Muscle of arm (tissue), 12 donors: ENCODE data around the gene TDRD9. TPM values are rescaled to one million over a fixed set of nuclear protein-coding genes. Genes with fewer than 3 reads are reported as not detected.

Source experiments
- DNase-seq: peaks from one replicate; pipeline ENCODE4 v3.0.0-alpha.2; 2013
- polyA plus RNA-seq, 12 donors: library from polyadenylated mRNA; unstranded; fragments of 120-200 nt; gene quantifications; one replicate each; pipeline ENCODE4 v1.2.1, GENCODE V29; 2013; ENCODE audit not compliant: insufficient read length in 12 of 12

TDRD9 gene
- polyA plus RNA-seq, 12 donors = 0.21 to 2.0 (median 0.52) TPM; not detected in 2

DNA sequence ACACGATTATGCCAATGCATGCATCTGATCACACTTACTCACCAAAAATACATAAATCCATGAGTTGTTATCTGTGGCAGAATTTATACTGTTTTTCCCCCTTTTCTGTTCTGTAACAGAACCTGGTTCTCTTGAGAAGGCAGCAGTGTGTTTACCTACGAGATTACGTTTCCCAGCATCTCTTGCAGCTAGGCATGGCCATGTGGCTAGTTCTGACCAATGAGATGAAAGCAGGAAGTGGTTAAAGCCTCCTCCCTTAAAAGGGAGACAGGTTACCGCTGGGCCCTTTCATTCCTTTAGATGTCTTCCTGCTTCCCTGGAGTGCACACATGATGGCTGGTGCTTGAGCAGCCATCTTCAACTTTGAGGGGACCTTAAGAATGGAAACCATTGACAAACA, 145.5 kb downstream of the TDRD9 start:
- no peak for DNase-seq

DNA sequence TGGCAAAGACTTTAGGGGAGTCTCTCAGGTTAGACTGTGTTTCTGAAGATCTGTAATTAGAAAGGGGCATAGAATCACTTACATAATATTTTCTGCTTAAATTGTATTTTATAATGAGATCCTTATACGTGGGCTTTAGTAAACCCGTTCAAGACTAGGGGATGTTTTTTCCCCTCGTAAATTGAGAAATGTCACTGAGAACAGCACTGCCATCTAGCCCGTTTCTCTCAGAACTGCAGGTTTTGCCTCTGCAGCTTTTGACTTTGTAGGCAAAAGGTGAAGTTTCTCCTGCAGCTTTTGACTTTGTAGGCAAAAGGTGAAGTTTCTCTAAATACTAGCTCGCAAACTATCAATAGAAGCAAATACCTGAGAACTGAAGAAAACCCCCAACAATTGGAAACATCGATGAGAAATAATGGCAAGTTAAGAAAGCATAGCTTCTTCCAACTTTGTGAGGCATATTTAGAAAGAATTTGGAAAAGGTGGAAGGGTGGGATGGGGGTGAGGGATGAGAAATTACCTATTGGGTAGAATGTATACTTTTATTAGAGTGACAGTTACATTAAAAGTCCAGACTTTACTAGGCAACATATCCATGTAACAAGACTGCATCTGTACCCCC, 147.4 kb downstream of the TDRD9 start:
- DNase-seq = no peak

DNA sequence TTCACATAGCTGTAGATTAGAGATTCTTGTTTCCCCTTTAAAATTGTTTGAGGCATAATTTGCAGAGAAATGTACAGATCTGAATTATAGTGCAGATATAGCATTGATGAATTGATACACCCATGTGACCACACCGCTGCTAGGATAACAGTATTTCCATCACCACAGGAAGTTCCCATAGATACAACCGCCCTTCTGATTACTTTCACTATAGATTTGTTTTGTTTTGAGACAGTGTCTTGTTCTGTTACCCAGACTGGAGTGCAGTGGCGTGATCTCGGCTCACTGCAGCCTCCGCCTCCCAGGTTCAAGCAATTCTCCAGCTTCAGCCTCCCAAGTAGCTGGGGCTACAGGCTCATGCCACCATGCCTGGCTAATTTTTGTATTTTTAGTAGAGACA, 148.5 kb downstream of the TDRD9 start:
- no peak for DNase-seq

DNA sequence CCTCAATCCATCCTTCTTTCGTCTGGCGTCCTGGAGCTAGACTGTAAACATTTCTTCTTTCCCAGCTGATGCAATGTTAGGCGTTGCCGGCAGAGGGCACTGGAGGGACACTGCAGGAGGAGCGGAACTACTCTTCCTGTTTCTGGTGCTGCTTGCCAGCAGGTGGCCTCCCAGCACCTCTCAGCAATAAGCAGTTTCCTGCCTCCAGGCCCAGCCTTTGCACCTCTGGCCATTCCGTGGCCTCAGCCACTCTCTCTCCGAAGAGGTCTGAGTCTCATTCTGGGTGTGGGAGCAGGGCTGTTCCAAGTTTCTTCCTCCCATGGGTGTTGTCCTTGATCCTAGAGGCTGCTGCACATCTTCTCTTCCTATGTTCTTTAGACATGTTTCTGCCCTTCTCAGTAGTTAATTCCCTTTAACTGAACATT, 149.8 kb downstream of the TDRD9 start:
- peak; percentile 89 for DNase-seq

DNA sequence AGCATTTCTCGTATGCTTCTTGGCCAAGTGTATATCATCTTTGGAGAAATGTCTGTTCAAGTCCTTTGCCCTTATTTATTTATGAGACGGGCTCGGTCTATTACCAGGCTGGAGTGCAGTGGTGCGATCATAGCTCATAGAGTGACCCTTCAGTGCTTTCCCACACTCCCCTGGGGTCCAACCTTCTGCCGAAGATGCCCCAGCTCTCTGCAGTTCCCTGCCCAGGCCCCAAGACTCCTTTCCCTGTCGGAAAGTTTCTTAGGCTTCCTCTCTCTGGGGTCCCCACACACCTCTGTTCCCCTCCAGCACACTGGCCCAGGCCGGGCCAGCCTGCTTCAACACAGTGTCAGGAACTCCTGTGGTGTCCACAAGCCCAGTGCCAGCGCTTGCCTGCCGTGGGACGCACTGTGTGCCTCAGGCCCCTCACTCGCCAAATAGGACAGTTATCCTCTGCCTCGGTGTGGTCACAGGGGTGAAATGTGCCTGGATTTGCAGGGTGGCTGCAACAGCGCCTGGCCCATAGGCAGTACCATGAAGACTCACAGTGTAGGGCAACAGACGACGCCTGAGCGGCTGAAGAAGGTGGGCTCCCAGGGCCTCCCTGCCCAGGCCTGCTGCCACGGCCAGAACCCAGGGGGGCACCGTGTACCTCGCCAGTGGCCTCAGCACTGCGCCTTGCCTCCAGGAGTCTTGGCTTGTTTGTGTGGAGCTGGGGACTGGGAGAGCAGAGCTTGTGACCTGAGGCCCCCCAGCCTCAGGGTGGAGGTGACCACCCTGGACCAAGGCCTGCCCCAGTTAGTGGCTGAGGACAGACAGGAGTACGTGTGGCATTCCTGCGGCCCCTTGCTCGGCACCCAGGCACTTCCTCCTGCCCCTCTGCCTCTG, 152.4 kb downstream of the TDRD9 start:
- DNase-seq = no peak

DNA sequence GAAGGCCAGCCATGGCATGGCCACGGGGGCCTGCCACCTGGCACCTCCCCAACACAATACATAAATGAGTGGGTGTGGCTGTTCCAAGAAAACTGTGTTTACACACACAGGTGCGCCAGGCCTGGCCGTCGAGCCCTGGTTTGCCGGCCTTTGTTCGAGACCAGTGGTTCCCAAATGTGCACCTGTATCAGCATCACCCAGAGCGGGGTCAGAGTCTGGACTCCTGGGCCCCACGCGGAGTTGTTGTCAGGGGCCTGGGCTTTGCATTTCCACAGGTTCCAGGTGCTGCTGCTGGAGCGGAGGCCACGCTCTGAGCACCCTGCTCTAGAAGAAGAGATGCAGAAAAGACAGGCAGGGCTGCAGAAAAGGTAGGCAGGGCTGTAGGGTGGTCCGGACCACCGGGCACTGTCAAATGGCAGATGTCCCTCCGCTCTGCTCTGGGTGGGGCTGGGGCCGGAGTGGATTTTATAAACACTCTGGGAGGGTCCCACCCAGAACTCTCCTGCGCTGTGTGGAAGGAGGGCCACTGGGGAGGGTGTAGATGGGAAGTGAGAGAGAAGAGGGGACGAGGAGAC, 153.1 kb downstream of the TDRD9 start:
- no peak for DNase-seq

DNA sequence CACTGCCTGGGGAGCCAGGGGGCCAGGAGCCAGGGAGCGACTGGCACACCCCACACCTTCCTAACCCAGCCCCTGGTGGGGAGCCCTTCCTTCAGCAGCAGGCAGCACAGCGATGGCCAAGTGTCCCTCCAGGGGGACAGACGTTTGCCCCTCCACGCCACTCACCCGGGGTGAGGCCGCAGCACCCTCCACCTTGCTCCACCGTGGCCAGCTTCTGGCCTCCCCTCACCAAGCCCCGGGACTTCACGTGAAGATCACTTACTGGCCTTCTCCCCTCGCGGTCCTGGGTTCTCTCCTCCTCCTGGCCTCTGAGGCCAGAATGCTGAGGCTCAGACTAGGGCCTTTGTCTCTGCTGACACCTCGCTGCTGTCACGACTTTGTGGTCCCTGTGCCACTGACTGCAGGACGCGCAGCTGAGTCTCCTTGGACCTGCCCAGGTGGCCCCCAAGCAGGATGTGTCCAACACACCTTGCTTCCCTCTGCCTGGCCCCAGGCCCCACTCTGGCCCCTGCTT, 153.8 kb downstream of the TDRD9 start:
- DNase-seq = no peak

DNA sequence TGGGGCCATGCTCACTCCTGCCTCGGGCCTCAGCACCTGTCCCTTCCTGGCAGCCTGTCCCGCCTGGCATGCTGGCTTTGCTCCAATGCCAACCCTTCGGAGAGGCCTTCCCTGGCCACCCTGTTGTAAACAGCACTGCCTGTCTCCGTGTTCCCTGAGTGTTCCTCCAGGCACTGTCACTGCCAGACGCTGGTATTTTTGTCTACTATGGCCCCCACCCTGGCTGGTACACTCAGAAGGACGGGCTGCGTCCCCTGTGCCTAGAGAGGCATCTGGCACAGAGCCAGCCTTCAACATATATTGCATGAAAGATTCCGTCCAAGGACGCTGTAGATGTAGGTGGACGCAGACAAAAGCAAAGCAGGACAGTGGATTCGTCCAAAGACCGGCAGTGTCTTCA, 154.6 kb downstream of the TDRD9 start:
- DNase-seq = no peak

DNA sequence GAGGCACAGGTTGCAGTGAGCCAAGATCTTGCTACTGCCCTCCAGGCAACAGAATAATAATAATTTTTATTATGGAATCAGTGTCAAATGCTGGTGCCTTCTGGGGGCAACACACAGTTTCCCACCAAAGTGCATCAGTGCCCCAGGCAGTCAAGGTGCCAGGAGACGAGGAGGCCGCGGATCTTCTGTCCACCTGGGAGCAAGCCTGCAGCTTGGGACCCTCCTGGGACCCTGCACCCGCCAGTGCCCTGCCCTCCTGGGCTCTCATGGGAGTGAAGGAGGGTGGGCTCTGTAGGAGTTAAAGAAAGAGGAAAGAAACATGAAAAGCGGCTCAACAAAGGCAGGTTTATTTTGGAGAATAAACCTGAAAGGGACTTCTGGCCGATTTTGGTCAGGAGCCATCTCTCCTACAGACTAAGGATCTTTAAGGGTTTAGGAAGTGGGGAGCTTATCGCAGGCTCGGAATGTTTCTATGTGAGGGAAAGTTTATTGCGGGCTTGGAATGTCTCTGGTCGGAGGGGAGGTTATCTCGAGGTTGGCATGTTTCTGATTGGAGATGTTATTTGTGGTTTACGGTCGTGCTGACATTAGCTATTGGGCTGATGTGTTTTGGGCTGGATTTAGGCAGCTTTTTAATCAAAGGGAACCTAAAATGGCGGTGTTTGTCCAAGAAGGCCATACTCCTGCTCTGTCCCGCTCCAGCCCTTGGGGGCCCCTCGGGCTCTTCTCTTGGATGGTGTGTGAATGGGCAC, 156.2 kb downstream of the TDRD9 start:
- no peak for DNase-seq

DNA sequence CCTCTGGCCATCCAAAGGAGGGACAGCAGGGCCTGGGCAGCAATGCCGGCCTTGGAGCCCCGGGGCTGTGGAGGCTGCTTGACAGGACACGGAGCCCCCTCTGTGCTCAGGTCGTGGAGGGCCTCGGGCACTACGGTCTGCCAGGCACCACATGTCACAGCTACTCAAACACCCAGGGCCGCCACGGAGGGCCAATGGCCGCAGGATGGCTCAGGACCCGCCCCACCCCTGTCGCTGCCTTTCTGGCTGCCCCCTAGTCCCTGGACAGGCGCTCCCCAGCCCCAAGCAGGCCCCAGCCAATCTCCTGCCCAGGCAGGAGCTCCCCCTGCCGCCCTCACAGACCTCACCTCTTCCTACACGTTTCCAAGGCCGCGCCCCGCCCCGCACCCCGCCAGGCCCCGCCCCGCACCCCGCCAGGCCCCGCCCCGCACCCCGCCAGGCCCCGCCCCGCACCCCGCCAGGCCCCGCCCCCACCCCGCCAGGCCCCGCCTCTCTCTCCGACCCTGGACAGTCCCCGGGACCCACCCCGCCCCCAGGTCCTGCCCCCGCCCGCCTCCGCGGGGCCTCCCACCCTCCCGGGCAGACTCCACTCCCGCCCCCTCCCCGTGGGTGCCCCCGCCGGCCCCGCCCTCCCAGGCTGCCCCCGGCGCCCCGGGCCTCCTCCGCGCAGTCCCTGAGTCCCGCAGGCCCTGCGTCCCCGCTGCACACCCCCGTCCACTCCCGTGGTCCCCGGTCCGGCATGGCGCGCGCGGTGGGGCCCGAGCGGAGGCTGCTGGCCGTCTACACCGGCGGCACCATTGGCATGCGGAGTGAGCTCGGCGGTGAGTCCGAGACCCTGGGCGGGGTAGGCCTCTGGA, 157.0 kb downstream of the TDRD9 start, which contains the start of gene ASPG:
TSS of gene ASPG (plus strand) at position 669 of the 857 bp plus-strand sequence. CDS start at position 740, 71 bp downstream.
- no peak for DNase-seq

DNA sequence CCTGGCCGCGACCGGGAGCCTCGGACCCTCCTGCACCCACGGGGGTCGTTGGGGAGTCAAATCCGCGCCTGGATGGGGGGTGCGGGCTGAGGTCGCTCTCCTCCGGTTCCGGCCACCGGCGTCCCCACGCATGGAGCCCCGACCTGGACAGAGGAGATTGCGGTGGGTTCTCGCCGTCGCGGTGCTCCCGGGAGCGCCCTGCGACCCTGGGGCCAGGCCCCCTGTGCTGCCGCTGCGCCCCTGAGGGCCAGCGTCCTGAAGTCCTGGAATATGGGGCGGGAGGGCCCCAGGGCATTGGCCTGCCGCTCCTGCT, 157.6 kb downstream of the TDRD9 start:
- DNase-seq = no peak

DNA sequence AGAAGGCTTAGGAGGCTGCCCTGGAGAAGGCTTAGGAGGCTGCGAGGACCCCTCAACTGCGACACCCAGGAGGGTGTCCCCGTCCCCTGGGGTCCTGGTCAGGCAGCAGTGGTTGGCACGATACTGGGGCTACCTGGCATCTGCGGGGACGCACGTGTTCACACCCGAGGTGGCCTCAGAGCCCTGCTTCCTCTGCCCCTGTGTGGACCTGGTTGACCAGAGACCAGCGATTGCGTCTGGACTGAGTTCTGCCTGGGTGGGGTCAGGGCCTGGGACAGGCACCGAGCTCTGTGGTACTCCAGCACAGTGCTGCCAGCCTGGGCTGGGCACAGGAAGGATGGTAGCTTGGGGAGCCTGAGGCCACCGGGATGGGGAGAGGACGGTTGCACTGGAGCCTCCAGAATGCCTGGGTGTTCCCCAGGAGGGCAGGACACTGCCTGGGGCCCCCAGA, 158.0 kb downstream of the TDRD9 start:
- no peak for DNase-seq

DNA sequence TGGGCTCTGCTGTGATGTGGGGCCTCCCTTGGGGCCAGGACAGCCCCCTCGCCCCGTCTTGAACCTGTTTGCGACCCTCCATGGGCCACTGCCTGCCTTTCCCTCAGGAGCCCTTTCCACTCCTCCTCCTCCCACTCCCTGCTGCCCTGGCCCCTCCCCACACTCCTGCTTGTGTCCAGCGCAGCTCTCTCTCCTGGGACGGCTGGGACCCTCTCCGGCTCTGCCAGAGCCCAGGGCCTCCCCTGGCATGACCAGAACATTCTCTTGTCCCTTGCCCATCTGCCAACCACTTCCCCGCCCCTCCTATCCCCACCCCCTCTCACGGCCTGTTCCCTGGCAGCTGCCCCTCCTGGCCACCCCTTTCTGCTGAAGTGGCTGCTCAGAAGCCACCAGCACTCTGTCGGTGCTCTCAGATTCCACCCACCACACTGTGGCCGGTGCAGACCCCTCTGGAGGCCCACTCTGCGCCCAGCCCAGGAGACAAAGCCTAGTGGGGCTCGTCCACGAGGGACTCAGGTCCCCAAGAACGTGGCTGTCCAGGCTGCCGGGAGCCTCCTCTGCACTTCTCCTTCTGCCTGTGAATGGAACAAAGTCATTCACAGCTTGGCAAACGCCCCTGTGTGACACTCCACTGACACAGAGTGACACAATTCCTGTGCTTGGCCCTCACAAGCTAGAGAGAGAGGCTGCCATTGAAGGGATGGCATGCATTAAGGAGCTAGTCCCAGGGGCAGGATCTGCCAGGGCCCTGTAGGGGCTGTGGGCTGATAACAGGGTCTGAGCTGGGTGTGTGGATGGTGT, 158.6 kb downstream of the TDRD9 start:
- DNase-seq = no peak

DNA sequence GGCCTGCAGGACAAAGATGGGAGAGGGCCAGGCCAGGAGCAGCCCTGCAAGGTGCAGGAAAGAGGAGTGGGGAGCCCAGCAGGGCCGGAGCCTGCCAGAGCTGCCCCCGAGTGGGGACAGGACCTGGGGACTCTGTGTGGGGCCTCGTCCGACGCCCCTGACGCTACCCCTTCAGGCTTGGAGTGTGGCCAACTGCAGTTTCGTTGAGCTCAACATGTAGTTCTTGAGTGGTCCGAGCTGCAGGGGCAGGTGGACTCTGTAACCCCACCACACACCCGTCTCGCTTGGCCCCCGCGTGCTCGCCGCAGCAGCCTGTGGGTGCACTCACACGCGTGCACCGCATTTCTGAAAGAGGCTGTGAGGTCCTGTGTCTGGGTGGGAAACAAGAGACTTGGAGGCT, 159.2 kb downstream of the TDRD9 start:
- no peak for DNase-seq

DNA sequence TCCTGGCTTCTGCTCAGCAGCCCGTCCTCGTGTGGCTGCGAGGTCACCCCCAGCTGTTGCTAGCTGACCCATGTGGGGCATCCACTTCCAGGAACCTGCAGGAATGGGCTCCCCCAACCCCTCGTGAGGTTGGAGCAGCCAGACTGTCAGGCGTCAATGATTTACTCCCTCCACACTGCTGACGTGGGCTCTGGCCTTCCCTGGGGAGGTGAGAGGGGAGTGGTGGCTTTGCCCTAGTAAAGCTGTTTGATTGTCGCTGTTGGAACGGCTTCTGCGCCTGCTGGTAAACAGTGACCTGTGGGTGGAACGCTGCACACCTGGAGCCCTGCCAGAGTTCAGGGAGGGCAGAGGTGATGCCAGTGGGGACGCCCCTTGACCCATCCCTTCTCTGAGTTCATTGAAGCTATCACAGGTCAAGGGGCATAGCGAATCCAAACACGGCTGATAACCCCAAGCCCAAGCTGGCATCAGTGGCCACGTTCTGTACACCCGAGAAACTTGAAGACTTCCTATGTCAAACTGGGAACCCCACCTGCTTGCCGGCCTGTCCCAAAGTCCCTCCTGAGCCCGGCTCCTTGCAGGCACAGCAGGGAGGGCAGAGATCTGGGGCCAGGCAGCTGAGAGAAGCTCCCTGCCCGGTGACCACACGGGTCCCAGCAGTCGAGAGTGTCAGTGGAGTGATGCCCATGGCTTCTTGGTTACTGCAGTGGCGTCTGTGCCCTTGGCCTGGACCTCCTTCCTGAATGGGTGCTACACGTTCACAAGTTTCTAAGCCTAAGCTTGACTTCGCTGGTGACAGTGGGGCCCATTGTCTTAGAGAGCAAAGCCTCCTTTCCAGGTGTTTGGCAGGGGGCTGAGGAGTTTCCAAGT, 160.0 kb downstream of the TDRD9 start:
- DNase-seq = no peak

DNA sequence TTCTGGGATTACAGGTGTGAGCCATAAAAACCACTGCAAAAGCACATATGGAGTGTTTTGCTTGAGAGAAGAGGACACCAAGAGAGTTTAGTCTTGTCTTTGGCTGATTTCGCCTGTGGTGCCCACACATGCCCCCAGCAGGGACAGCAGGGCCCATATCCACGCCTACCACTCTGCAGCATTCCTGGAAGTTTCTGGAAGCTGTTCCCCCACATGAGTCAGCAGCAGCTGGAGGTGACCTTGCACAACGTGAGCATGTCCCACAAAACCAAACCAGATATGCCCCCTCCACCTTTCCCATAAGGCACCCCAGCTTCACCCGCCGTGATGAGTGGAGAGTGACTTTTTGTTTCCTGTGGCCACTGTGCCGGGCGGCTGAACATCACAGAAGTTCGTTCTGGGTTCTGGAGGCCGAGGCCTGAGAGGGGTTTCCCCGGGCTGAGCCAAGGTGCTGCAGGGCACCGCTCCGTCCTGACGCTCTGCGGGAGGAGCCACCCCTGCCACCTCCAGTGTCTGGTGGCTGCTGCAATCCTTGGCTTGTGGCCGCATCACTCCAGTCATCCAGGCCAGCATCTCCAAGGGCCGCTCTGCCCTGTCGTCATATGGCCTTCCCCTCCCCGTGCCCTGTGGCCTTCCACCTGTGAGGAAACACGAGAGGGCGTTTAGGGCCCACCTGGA, 162.0 kb downstream of the TDRD9 start:
- DNase-seq = no peak

DNA sequence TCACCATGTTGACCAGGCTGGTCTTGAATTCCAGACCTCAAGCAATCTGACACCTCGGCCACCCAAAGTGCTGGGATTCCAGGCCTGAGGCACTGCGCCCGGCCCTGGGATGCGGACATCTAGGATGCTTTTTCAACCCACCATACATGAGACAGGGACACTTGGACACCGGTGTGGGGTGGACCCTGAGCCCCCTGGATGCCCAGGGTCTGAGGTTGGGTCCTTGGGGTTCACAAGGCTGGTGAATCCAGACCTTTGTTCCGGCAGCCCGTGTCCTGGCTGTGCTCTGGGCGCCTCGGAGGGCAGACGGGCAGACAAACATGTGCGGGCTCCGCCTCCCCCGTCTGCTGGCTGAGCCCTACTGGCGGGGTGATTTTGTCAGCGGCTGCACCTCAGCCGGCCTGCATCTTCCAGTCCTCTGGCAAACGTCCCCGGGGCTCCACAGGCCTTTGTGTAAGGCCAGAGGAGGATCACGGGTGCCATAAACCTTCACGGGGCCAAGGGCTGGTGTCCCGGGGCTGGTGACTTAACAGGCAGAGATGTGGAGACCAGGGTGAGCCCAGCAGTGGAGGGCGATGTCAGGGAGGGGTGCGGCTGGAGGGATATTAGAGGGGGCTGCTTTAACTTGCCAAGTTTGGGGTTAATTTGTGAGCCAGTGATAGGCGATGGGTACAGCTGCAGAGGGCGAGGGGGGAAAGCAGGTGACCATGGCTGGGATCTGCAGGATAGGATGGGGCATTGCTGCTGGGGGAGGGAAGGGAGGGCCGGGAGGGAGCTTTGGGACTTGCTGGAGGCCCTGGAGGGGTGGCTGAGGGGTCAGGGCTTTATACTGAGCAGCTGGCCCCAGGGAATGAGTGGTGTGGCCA, 163.0 kb downstream of the TDRD9 start:
- no peak for DNase-seq
